ENCODE data around the gene TEX10.

- TF ChIP-seq POLR2A (IDR thresholded peaks at IDR 0.05), result no peak
- TF ChIP-seq, protein P1, sequence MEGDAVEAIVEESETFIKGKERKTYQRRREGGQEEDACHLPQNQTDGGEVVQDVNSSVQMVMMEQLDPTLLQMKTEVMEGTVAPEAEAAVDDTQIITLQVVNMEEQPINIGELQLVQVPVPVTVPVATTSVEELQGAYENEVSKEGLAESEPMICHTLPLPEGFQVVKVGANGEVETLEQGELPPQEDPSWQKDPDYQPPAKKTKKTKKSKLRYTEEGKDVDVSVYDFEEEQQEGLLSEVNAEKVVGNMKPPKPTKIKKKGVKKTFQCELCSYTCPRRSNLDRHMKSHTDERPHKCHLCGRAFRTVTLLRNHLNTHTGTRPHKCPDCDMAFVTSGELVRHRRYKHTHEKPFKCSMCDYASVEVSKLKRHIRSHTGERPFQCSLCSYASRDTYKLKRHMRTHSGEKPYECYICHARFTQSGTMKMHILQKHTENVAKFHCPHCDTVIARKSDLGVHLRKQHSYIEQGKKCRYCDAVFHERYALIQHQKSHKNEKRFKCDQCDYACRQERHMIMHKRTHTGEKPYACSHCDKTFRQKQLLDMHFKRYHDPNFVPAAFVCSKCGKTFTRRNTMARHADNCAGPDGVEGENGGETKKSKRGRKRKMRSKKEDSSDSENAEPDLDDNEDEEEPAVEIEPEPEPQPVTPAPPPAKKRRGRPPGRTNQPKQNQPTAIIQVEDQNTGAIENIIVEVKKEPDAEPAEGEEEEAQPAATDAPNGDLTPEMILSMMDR (IDR thresholded peaks at IDR 0.05), result no peak
Observed at GRCh38 chr9:100357501-100357900, 4.8 kb upstream of the TEX10 start.
